ENCODE data around the gene TMEM151A.
"Not testable (repeated sequence)": the region's sequence is repeated elsewhere in the genome, so short reads cannot be mapped to it uniquely, and the experiment has no call there.

TMEM151A gene

GRCh38 chr11:66248903-66249302 lies 42.8 kb upstream of the TMEM151A start:
- POLR2A ChIA-PET: no interaction called here
- no peak overlapping the region for H3K4me3 ChIP-seq (ENCODE audit: low read depth, low read length)
- TF ChIP-seq CTCF (IDR thresholded peaks at IDR 0.05; ENCODE audit: insufficient read depth, low read length, missing control alignments): no peak
- CTCF ChIA-PET: interaction anchor here (1.8 kb wide), 1 partner anchor 10 kb away, joined by 6 read pairs; no protein-coding TSS in a partner anchor
- DNase-seq (ENCODE audit: low read depth, low spot score): no peak

GRCh38 chr11:66251809-66252208 lies 39.9 kb upstream of the TMEM151A start:
- POLR2A ChIA-PET: no interaction called here
- CTCF ChIA-PET: interaction anchor here (0.9 to 1.4 kb wide), 4 partner anchors 10 to 15 kb away, joined by 3 to 4 read pairs (median 4); no protein-coding TSS in a partner anchor
- DNase-seq (ENCODE audit: low read depth, low spot score): no peak
- H3K4me3 ChIP-seq (ENCODE audit: low read depth, low read length): no peak overlapping the region
- TF ChIP-seq CTCF (IDR thresholded peaks at IDR 0.05; ENCODE audit: insufficient read depth, low read length, missing control alignments): no peak

GRCh38 chr11:66253081-66253480 lies 38.6 kb upstream of the TMEM151A start:
- CTCF ChIA-PET: interaction anchor here (1.0 kb wide), 2 partner anchors 12 to 15 kb away, joined by 3 read pairs; no protein-coding TSS in a partner anchor
- H3K4me3 ChIP-seq (ENCODE audit: low read depth, low read length); DNase-seq (ENCODE audit: low read depth, low spot score); POLR2A ChIA-PET: not testable (repeated sequence)

GRCh38 chr11:66258473-66258893 lies 33.2 kb upstream of the TMEM151A start:
- CTCF ChIA-PET: interaction anchor here (0.8 to 1.8 kb wide), 8 partner anchors 9 to 250 kb away, joined by 3 to 11 read pairs (median 4); partner anchors contain the start of gene BRMS1
- peak overlapping the region; percentile 90 for H3K4me3 ChIP-seq (ENCODE audit: low read depth, low read length)
- no peak for TF ChIP-seq CTCF (IDR thresholded peaks at IDR 0.05; ENCODE audit: insufficient read depth, low read length, missing control alignments)
- POLR2A ChIA-PET: interaction anchor here (0.8 kb wide), 1 partner anchor 31 kb away, joined by 3 read pairs; the partner anchor contains the start of gene YIF1A
- DNase-seq (ENCODE audit: low read depth, low spot score): no peak

- CTCF ChIA-PET: interaction anchor here (0.8 to 1.8 kb wide), 11 partner anchors 10 to 251 kb away, joined by 3 to 11 read pairs (median 4); partner anchors contain the start of gene BRMS1
- POLR2A ChIA-PET: no interaction called here
- H3K4me3 ChIP-seq (ENCODE audit: low read depth, low read length): no peak overlapping the region
- no peak for DNase-seq (ENCODE audit: low read depth, low spot score)
- TF ChIP-seq CTCF (IDR thresholded peaks at IDR 0.05; ENCODE audit: insufficient read depth, low read length, missing control alignments): no peak
Observed at GRCh38 chr11:66259225-66259624, 32.5 kb upstream of the TMEM151A start.

- DNase-seq (ENCODE audit: low read depth, low spot score): no peak
- ChIA-PET CTCF (interaction anchor here (1.0 to 1.8 kb wide), 5 partner anchors 29 to 214 kb away, joined by 3 to 7 read pairs (median 5); no protein-coding TSS in a partner anchor), POLR2A (no interaction called here)
- TF ChIP-seq CTCF (IDR thresholded peaks at IDR 0.05; ENCODE audit: insufficient read depth, low read length, missing control alignments): no peak
- H3K4me3 ChIP-seq (ENCODE audit: low read depth, low read length): no peak overlapping the region
Observed at GRCh38 chr11:66259956-66260355, 31.7 kb upstream of the TMEM151A start.

- DNase-seq (ENCODE audit: low read depth, low spot score): no peak
- ChIA-PET POLR2A (interaction anchor here (1.8 kb wide), 1 partner anchor 27 kb away, joined by 4 read pairs; the partner anchor contains the start of gene YIF1A), CTCF (interaction anchor here (1.0 kb wide), 2 partner anchors 10 to 17 kb away, joined by 3 read pairs; no protein-coding TSS in a partner anchor)
- no peak for TF ChIP-seq CTCF (IDR thresholded peaks at IDR 0.05; ENCODE audit: insufficient read depth, low read length, missing control alignments)
- H3K4me3 ChIP-seq (ENCODE audit: low read depth, low read length): no peak overlapping the region
Observed at GRCh38 chr11:66261578-66261977, 30.1 kb upstream of the TMEM151A start.
